Activated gamma-delta T cell (primary cell): ENCODE measurements around the gene RUNX2.

Experiments used
- DNase-seq: peaks from one replicate; lab custom pipeline; 2025; lab: John Stamatoyannopoulos, UW

The RUNX2 gene

GRCh38 chr6:45619994-45620471 is 291.9 kb downstream of the RUNX2 start:
- no peak for DNase-seq

- no peak for DNase-seq
These were observed 296.1 kb downstream of the RUNX2 start for GRCh38 chr6:45624228-45624627.

GRCh38 chr6:45625191-45625664 is 297.1 kb downstream of the RUNX2 start:
- DNase-seq = no peak

GRCh38 chr6:45626087-45626891 is 298.2 kb downstream of the RUNX2 start:
- no peak for DNase-seq

GRCh38 chr6:45630314-45630713 is 302.2 kb downstream of the RUNX2 start:
- no peak for DNase-seq

- DNase-seq = no peak
These were observed 302.7 kb downstream of the RUNX2 start for GRCh38 chr6:45630801-45631200.

GRCh38 chr6:45631396-45631795 is 303.3 kb downstream of the RUNX2 start:
- DNase-seq = no peak

- DNase-seq = no peak
These were observed 305.3 kb downstream of the RUNX2 start for GRCh38 chr6:45633272-45633908.

GRCh38 chr6:45634231-45634630 is 306.1 kb downstream of the RUNX2 start:
- DNase-seq = no peak

- no peak for DNase-seq
These were observed 307.2 kb downstream of the RUNX2 start for GRCh38 chr6:45635284-45635867.

GRCh38 chr6:45637056-45637455 is 308.9 kb downstream of the RUNX2 start:
- DNase-seq = no peak

GRCh38 chr6:45637611-45638257 is 309.6 kb downstream of the RUNX2 start:
- no peak for DNase-seq

GRCh38 chr6:45640081-45640491 is 312.0 kb downstream of the RUNX2 start:
- DNase-seq = no peak

- no peak for DNase-seq
These were observed 312.7 kb downstream of the RUNX2 start for GRCh38 chr6:45640811-45641210.

GRCh38 chr6:45642331-45643125 is 314.4 kb downstream of the RUNX2 start:
- DNase-seq = no peak

GRCh38 chr6:45643126-45643525 is 315.0 kb downstream of the RUNX2 start:
- DNase-seq = no peak

GRCh38 chr6:45644720-45645119 is 316.6 kb downstream of the RUNX2 start:
- no peak for DNase-seq

GRCh38 chr6:45645302-45645701 is 317.2 kb downstream of the RUNX2 start:
- DNase-seq = no peak

GRCh38 chr6:45647341-45648261 is 319.5 kb downstream of the RUNX2 start:
- DNase-seq = no peak

GRCh38 chr6:45648262-45648620 is 320.1 kb downstream of the RUNX2 start:
- no peak for DNase-seq
